ENCODE data around the gene GUCY2D.
"Not testable (repeated sequence)": the region's sequence is repeated elsewhere in the genome, so short reads cannot be mapped to it uniquely, and the experiment has no call there.

Gene GUCY2D

GRCh38 chr17:8001976-8002720 lies at the start of gene GUCY2D:
Gene GUCY2D (plus strand): TSS chr17:8002615. CDS start chr17:8003048, 433 bp downstream.
- no peak for DNase-seq

- DNase-seq = not testable (repeated sequence)
These were observed 49.1 kb upstream of the GUCY2D start for GRCh38 chr17:7953266-7953665.

GRCh38 chr17:7955414-7956227 lies 46.8 kb upstream of the GUCY2D start:
- DNase-seq = no peak

- DNase-seq = no peak
These were observed 46.0 kb upstream of the GUCY2D start for GRCh38 chr17:7956228-7956965.

GRCh38 chr17:7959503-7960253 lies 42.7 kb upstream of the GUCY2D start:
- DNase-seq = no peak

GRCh38 chr17:7961421-7961820 lies 41.0 kb upstream of the GUCY2D start:
- DNase-seq = no peak

- DNase-seq = no peak
These were observed 34.7 kb upstream of the GUCY2D start for GRCh38 chr17:7967751-7968150.

- DNase-seq = no peak
These were observed 33.0 kb upstream of the GUCY2D start for GRCh38 chr17:7969433-7969832.

GRCh38 chr17:7971651-7972050 lies 30.8 kb upstream of the GUCY2D start:
- no peak for DNase-seq

GRCh38 chr17:7972131-7972785 lies 30.2 kb upstream of the GUCY2D start:
- no peak for DNase-seq

- DNase-seq = no peak
These were observed 27.7 kb upstream of the GUCY2D start for GRCh38 chr17:7974638-7975131.

- no peak for DNase-seq
These were observed 25.4 kb upstream of the GUCY2D start for GRCh38 chr17:7977039-7977438.

GRCh38 chr17:7977805-7978204 lies 24.6 kb upstream of the GUCY2D start:
- no peak for DNase-seq

GRCh38 chr17:7982173-7982572 lies 20.2 kb upstream of the GUCY2D start:
- DNase-seq = no peak

- DNase-seq = no peak
These were observed 19.7 kb upstream of the GUCY2D start for GRCh38 chr17:7982666-7983065.

- no peak for DNase-seq
These were observed 17.5 kb upstream of the GUCY2D start for GRCh38 chr17:7984904-7985303.

GRCh38 chr17:7987112-7987893 lies 15.1 kb upstream of the GUCY2D start:
- no peak for DNase-seq

- DNase-seq = peak; percentile 23
These were observed 13.7 kb upstream of the GUCY2D start for GRCh38 chr17:7988750-7989178.

- DNase-seq = peak; percentile 23
These were observed 12.4 kb upstream of the GUCY2D start for GRCh38 chr17:7989781-7990655.

- no peak for DNase-seq
These were observed 9.9 kb upstream of the GUCY2D start for GRCh38 chr17:7992516-7992915.

All from NCI-H2107 (cell line).